Motor neuron (in vitro differentiated cells): ENCODE data around the gene GPHB5. TPM values are rescaled to one million over a fixed set of nuclear protein-coding genes. Genes with fewer than 3 reads are reported as not detected.
"Not testable (repeated sequence)": the region's sequence is repeated elsewhere in the genome, so short reads cannot be mapped to it uniquely, and the experiment has no call there.

Experiments used
- ATAC-seq, 8 experiments: fragments of 200-7000 bp; cut with Tn5 transposase; replicated peaks in 6 of 8; 2 replicates each; pipeline ENCODE4 v1.8.0; 2021; ENCODE audit warnings: mild to moderate bottlenecking in 8 of 8, moderate library complexity in 8 of 8
- H3K27ac ChIP-seq, 2 donors: fragments of 250-450 bp; sonication (Bioruptor Pico); 2 replicates each; pipeline ENCODE4 v1.9.0; 2021; ENCODE audit warnings: antibody characterized with exemption in 2 of 2, mild to moderate bottlenecking in 2 of 2, moderate library complexity in 1 of 2
- H3K4me1 ChIP-seq, 2 donors: fragments of 250-450 bp; sonication (Bioruptor Pico); replicated peaks in 1 of 2; 2 replicates each; pipeline ENCODE4 v1.6.1; 2021; ENCODE audit warnings: antibody characterized with exemption in 2 of 2, mild to moderate bottlenecking in 2 of 2, moderate library complexity in 1 of 2
- H3K4me3 ChIP-seq, 5 donors: fragments of 250-450 bp; sonication (Bioruptor Pico); 2 replicates each; pipeline ENCODE4 v1.9.0; 2021; ENCODE audit warnings: antibody characterized with exemption in 5 of 5, mild to moderate bottlenecking in 5 of 5, moderate library complexity in 4 of 5
- WGBS, 10 experiments: fragments of 450-650 bp; shearing (Covaris generic); methylation state at CpG; one replicate each; pipeline ENCODE4 v1.0.0; 2022; 5-methylcytosine and 5-hydroxymethylcytosine counted together
- in situ Hi-C, 9 experiments: fragments of 400-800 bp; cut with MboI; loops; one replicate each; pipeline ENCODE4 v1.15.0; 2021; ENCODE audit warnings: low sequenced_read_pairs in 9 of 9, low pct_unique_long_range_greater_than_20kb in 2 of 9; ENCODE audit not compliant: unreplicated experiment in 9 of 9
- total RNA-seq, 8 experiments: library from RNA; unstranded; fragments of 300-600 nt; gene quantifications; 2 replicates each; pipeline versions ENCODE4 v1.2.3 to v1.2.4, GENCODE V29; 2022

GPHB5 gene
- total RNA-seq, 8 experiments from 2014 or later: not detected

DNA sequence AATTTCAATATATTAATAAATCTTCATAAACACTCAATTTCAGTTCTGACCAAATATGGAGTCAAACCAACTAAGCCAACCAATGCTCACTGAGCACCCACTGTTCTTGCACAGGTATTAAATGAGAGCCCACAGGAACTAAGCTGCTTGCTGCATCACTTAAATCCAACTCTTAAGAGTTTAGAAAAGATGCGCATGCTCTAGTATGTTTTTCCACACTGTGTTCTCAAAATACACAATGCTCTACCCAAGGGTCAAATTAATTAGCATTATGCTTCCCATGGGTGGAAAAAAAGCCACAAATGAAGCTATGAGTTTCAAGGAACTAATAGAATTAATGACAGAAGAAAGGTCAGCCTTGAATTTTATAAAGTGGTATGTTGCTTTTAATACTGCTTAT is 3.7 kb upstream of the GPHB5 start:
- in situ Hi-C loops: no loop called here
- H3K4me3 ChIP-seq: no peak overlapping the region
- ATAC-seq: peak in 3 of 8 experiments; percentile 74 to 89 (median 86)
- no peak overlapping the region for H3K27ac ChIP-seq
- H3K4me1 ChIP-seq: peaks cover 7 to 27% of the 10 kb centered on the region in 2 donors
- WGBS, 10 experiments: 100% methylated on average over 1 of the region's 1 CpG; no CpG with 5 or more reads in 4 of the 10 experiments

DNA sequence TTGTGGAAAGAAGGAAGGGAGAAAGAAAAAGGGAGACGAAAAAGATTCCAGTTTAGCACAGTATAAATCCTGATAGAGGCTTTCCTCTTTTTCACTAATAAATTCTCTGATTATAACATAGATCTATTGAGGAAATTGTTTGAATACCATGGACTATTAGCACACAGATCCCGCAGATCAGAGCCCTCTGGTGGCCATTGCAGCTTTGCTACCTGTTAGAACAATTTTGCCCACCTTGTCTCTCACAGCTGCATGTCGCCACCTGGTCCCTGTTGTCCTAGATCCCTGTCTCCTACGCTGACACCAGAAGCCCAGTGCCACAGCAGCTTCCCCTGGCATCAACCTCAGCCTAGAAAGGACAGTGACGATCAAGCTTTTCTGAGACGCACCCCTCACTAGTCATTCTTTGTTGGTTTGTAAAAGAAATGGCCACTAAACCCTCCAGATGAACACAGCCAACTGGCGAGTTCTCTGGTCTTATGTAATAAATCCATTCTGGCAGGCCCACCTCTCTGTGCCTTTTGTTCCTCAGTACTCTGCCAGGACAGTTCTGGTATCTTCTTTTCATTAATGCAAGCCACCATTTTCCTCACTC is 9.9 kb downstream of the GPHB5 start:
- no peak overlapping the region for H3K27ac ChIP-seq
- H3K4me1 ChIP-seq: no peaks in the 10 kb centered on the region
- 0 to 90% (median 44%) methylated on average over 1 to 7 of the region's 7 CpGs; no CpG with 5 or more reads in 2 of the 10 experiments for WGBS, 10 experiments
- ATAC-seq: peak in 1 of 8 experiments; percentile 37
- in situ Hi-C loops: no loop called here
- no peak overlapping the region for H3K4me3 ChIP-seq

GRCh38 chr14:63304429-63304828 is 14.3 kb downstream of the GPHB5 start:
- ATAC-seq, in situ Hi-C loops: not testable (repeated sequence)

DNA sequence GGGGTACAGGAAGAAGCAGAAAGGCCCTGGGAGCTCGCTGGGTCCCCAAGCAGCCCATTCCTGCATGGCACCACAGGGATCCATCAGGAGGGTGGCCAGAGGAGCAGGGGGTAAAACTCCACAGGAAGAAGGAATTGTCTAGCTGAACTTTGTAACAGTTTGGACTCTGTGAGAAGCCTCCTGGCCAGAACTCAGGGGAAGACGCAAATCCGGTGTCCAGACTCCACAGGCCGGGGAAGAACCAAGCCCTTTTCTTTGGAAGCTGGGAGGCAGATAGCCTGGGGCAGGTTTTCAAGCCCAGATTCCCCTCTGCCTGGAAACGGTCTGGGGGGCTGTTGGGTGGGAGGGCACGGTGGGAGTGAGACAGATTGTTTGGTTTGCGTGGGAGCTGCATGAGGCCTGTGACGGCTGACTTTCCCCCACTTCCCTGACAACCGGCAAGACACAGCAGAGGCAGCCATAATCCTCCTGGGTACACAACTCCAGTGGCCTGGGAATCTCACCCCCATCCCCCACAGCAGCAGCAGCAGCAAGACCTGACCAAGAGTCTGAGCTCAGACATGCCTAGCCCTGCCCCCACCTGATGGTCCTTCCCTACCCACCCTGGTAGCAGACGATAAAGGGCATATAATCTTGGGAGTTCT is 16.7 kb downstream of the GPHB5 start:
- H3K4me1 ChIP-seq: peaks cover 0 to 4% of the 10 kb centered on the region in 2 donors
- H3K4me3 ChIP-seq: no peak overlapping the region
- ATAC-seq: peak in 1 of 8 experiments; percentile 67
- WGBS, 10 experiments: 0 to 96% (median 80%) methylated on average over 1 to 4 of the region's 10 CpGs; no CpG with 5 or more reads in 3 of the 10 experiments
- no peak overlapping the region for H3K27ac ChIP-seq
- in situ Hi-C loops: no loop called here

More at GRCh38 chr14:63304429-63304828, 14.3 kb downstream of the GPHB5 start:
- not testable (repeated sequence) for H3K27ac ChIP-seq, H3K4me3 ChIP-seq, H3K4me1 ChIP-seq
- 41 to 100% (median 84%) methylated on average over 1 to 5 of the region's 5 CpGs for WGBS, 10 experiments

GRCh38 chr14:63300854-63301253 is 17.9 kb downstream of the GPHB5 start:
- peaks cover 0 to 4% of the 10 kb centered on the region in 2 donors for H3K4me1 ChIP-seq
- no peak overlapping the region for H3K4me3 ChIP-seq
- no peak for ATAC-seq
- no peak overlapping the region for H3K27ac ChIP-seq
- 0 to 100% (median 85%) methylated on average over 1 to 2 of the region's 2 CpGs; no CpG with 5 or more reads in 1 of the 10 experiments for WGBS, 10 experiments
- in situ Hi-C loops: no loop called here

- Histone ChIP-seq H3K27ac (no peak overlapping the region), H3K4me1 (peaks cover 0 to 4% of the 10 kb centered on the region in 2 donors), H3K4me3 (no peak overlapping the region)
- WGBS, 10 experiments: 19 to 90% (median 58%) methylated on average over 2 to 6 of the region's 6 CpGs; no CpG with 5 or more reads in 1 of the 10 experiments
- peak in 2 of 8 experiments; percentile 19 to 29 for ATAC-seq
- in situ Hi-C loops: loop anchor here in 2 of 9 experiments (25.0 kb wide), 2 partner anchors 1112 to 1137 kb away; no protein-coding TSS in a partner anchor
These were observed 19.2 kb downstream of the GPHB5 start for GRCh38 chr14:63299351-63300110.

GRCh38 chr14:63297372-63298063 is 21.2 kb downstream of the GPHB5 start:
- peak in 6 of 8 experiments; percentile 23 to 85 (median 64) for ATAC-seq
- in situ Hi-C loops: loop anchor here in 2 of 9 experiments (25.0 kb wide), 2 partner anchors 1110 to 1135 kb away; no protein-coding TSS in a partner anchor
- Histone ChIP-seq H3K4me1 (peaks cover 0 to 4% of the 10 kb centered on the region in 2 donors), H3K4me3 (no peak overlapping the region), H3K27ac (no peak overlapping the region)
- 0 to 80% (median 33%) methylated on average over 1 to 4 of the region's 4 CpGs; no CpG with 5 or more reads in 1 of the 10 experiments for WGBS, 10 experiments

GRCh38 chr14:63296060-63296563 is 22.6 kb downstream of the GPHB5 start:
- Histone ChIP-seq H3K4me3 (no peak overlapping the region), H3K27ac (no peak overlapping the region), H3K4me1 (peaks cover 0 to 4% of the 10 kb centered on the region in 2 donors)
- in situ Hi-C loops: loop anchor here in 2 of 9 experiments (25.0 kb wide), 2 partner anchors 1109 to 1134 kb away; no protein-coding TSS in a partner anchor
- WGBS, 10 experiments: 20 to 100% (median 87%) methylated on average over 1 to 6 of the region's 6 CpGs; no CpG with 5 or more reads in 2 of the 10 experiments
- ATAC-seq: no peak

DNA sequence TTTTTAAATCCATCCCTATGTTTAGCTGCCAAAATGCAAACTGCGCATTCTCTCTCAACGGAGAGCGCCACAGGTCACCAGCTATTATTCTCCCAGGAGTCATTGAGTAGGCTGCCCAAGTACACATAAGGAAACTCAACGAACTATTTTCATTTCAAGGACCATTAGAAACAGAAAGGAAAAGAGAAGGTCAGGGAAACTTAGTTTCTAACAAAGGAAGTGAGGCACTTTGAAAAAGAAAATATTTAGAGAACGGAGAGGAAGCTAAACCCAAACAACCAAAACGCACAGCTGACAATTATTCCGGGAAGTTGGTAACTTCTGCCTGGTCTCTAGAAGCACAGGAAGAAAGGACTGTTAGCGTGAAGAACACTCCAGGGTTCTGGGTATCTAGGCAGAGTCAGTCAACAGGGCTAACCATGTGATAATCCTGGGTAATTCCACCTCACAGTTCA is 23.5 kb downstream of the GPHB5 start:
- Histone ChIP-seq H3K4me3 (no peak overlapping the region), H3K27ac (no peak overlapping the region), H3K4me1 (peaks cover 0 to 4% of the 10 kb centered on the region in 2 donors)
- in situ Hi-C loops: loop anchor here in 2 of 9 experiments (25.0 kb wide), 2 partner anchors 1108 to 1133 kb away; no protein-coding TSS in a partner anchor
- ATAC-seq: no peak
- WGBS, 10 experiments: 65 to 98% (median 90%) methylated on average over 4 to 8 of the region's 8 CpGs; no CpG with 5 or more reads in 1 of the 10 experiments

GRCh38 chr14:63292805-63293204 is 25.9 kb downstream of the GPHB5 start:
- no peak for ATAC-seq
- H3K4me3 ChIP-seq: no peak overlapping the region
- no peak overlapping the region for H3K27ac ChIP-seq
- in situ Hi-C loops: loop anchor here in 2 of 9 experiments (25.0 kb wide), 2 partner anchors 1106 to 1131 kb away; no protein-coding TSS in a partner anchor
- H3K4me1 ChIP-seq: no peaks in the 10 kb centered on the region
- WGBS, 10 experiments: 70 to 100% (median 81%) methylated on average over 1 to 2 of the region's 2 CpGs; no CpG with 5 or more reads in 2 of the 10 experiments

- 16 to 90% (median 63%) methylated on average over 1 to 10 of the region's 12 CpGs; no CpG with 5 or more reads in 1 of the 10 experiments for WGBS, 10 experiments
- H3K4me3 ChIP-seq: no peak overlapping the region
- in situ Hi-C loops: loop anchor here in 2 of 9 experiments (25.0 kb wide), 2 partner anchors 1104 to 1129 kb away; no protein-coding TSS in a partner anchor
- no peak overlapping the region for H3K27ac ChIP-seq
- H3K4me1 ChIP-seq: no peaks in the 10 kb centered on the region
- no peak for ATAC-seq
These were observed 27.8 kb downstream of the GPHB5 start for GRCh38 chr14:63290741-63291430.
